WTC11 (cell line): ENCODE measurements around the gene SLIT3. TPM values are rescaled to one million over a fixed set of nuclear protein-coding genes. Genes with fewer than 3 reads are reported as not detected.

Experiments
- ATAC-seq: fragments of 200-7000 bp; cut with Tn5 transposase; 2 replicates; pipeline ENCODE4 v1.10.0; 2021; ENCODE audit warnings: mild to moderate bottlenecking, moderate library complexity
- CTCF ChIA-PET: fragments of 300-600 bp; sonication (Branson Sonifier 250); formaldehyde crosslinking; loops from one replicate; lab custom pipeline; 2021; ENCODE audit warnings: antibody characterized with exemption; lab: Charles Lee
- POLR2A ChIA-PET: fragments of 350-600 bp; sonication (Branson Sonifier 250); formaldehyde crosslinking; loops from one replicate; lab custom pipeline; 2021; ENCODE audit warnings: antibody characterized with exemption; lab: Charles Lee
- DNase-seq: peaks from one replicate; pipeline ENCODE4 v3.0.0; 2021; ENCODE audit warnings: low spot score
- H3K27ac Mint-ChIP-seq: 2 replicates; pipeline ENCODE4 v1.8.0; 2021; ENCODE audit warnings: mixed read lengths
- H3K27me3 Mint-ChIP-seq: 2 replicates; pipeline ENCODE4 v1.8.0; 2021; ENCODE audit warnings: low read depth, mild to moderate bottlenecking, moderate library complexity, mixed read lengths
- H3K36me3 Mint-ChIP-seq: 2 replicates; pipeline ENCODE4 v1.8.0; 2021; ENCODE audit warnings: mixed read lengths
- H3K4me1 Mint-ChIP-seq: 2 replicates; pipeline ENCODE4 v1.8.0; 2022; ENCODE audit warnings: mixed read lengths
- H3K4me3 Mint-ChIP-seq: 2 replicates; pipeline ENCODE4 v1.8.0; 2021; ENCODE audit warnings: mild to moderate bottlenecking, moderate library complexity, mixed read lengths
- H3K9me3 Mint-ChIP-seq: 2 replicates; pipeline ENCODE4 v1.8.0; 2021; ENCODE audit warnings: mixed read lengths
- ARID4B ChIP-seq: sonication (generic); formaldehyde crosslinking; IDR thresholded peaks from 2 replicates; pipeline ENCODE4 v1.8.0; 2023; ENCODE audit warnings: missing genetic modification reagents, mild to moderate bottlenecking, borderline replicate concordance
- CREB1 ChIP-seq: sonication (generic); formaldehyde crosslinking; IDR thresholded peaks from 2 replicates; pipeline ENCODE4 v1.8.0; 2023; ENCODE audit warnings: mild to moderate bottlenecking, missing genetic modification reagents
- CTCF ChIP-seq: fragments of 200-600 bp; IDR thresholded peaks from 2 replicates; pipeline ENCODE4 v1.8.0; 2022; ENCODE audit warnings: antibody characterized with exemption
- FOXP4 ChIP-seq: sonication (generic); formaldehyde crosslinking; IDR thresholded peaks from 2 replicates; pipeline ENCODE4 v1.8.0; 2022; ENCODE audit warnings: mild to moderate bottlenecking, missing genetic modification reagents
- GTF2I ChIP-seq: fragments of 250-450 bp; sonication (Bioruptor Pico); conservative IDR thresholded peaks from 2 replicates; pipeline ENCODE4 v1.4.0; 2021; ENCODE audit warnings: mild to moderate bottlenecking
- IRF2 ChIP-seq: sonication (generic); formaldehyde crosslinking; IDR thresholded peaks from 2 replicates; pipeline ENCODE4 v1.8.0; 2022; ENCODE audit warnings: low read depth, missing genetic modification reagents, borderline replicate concordance
- MYBL2 ChIP-seq: sonication (generic); formaldehyde crosslinking; IDR thresholded peaks from 2 replicates; pipeline ENCODE4 v1.8.1; 2023; ENCODE audit warnings: mild to moderate bottlenecking, moderate library complexity, missing genetic modification reagents
- SMAD4 ChIP-seq: sonication (generic); formaldehyde crosslinking; IDR thresholded peaks from 2 replicates; pipeline ENCODE4 v1.8.0; 2022; ENCODE audit warnings: mild to moderate bottlenecking, missing genetic modification reagents
- TEAD1 ChIP-seq: sonication (generic); formaldehyde crosslinking; IDR thresholded peaks from 2 replicates; pipeline ENCODE4 v1.8.0; 2022; ENCODE audit warnings: mild to moderate bottlenecking, missing genetic modification reagents
- ZBTB43 ChIP-seq: sonication (generic); formaldehyde crosslinking; IDR thresholded peaks from 2 replicates; pipeline ENCODE4 v1.8.1; 2023; ENCODE audit warnings: mild to moderate bottlenecking, missing genetic modification reagents
- ZNF121 ChIP-seq: sonication (generic); formaldehyde crosslinking; IDR thresholded peaks from 2 replicates; pipeline ENCODE4 v1.8.0; 2023; ENCODE audit warnings: missing genetic modification reagents
- ZNF138 ChIP-seq: sonication (generic); formaldehyde crosslinking; conservative IDR thresholded peaks from 2 replicates; pipeline ENCODE4 v1.8.1; 2022; ENCODE audit warnings: mild to moderate bottlenecking, moderate library complexity, missing genetic modification reagents
- ZNF219 ChIP-seq: sonication (generic); formaldehyde crosslinking; IDR thresholded peaks from 2 replicates; pipeline ENCODE4 v1.8.0; 2023; ENCODE audit warnings: missing genetic modification reagents, mild to moderate bottlenecking, borderline replicate concordance
- ZNF532 ChIP-seq: fragments of 250-450 bp; sonication (Bioruptor Pico); IDR thresholded peaks from 2 replicates; pipeline ENCODE4 v1.9.0; 2021; ENCODE audit warnings: mild to moderate bottlenecking, borderline replicate concordance
- ZSCAN18 ChIP-seq: fragments of 250-450 bp; sonication (Bioruptor Pico); IDR thresholded peaks from 2 replicates; pipeline ENCODE4 v2.1.2; 2022; ENCODE audit warnings: mild to moderate bottlenecking, moderate library complexity
- total RNA-seq: library from RNA; stranded (reverse); gene quantifications from 3 replicates; pipeline ENCODE4 v1.2.3, GENCODE V29; 2021

SLIT3 gene
- total RNA-seq, 1 experiment from 2014 or later: 1.9 TPM

GRCh38 chr5:168693883-168694282 is 607.1 kb downstream of the SLIT3 start:
- TF ChIP-seq SMAD4: no peak
- no peak for TF ChIP-seq ZBTB43 (CRISPR knock-in tag)
- no peak for TF ChIP-seq GTF2I
- TF ChIP-seq FOXP4 (CRISPR knock-in tag): no peak
- TF ChIP-seq CREB1: no peak
- TF ChIP-seq ZNF219 (CRISPR knock-in tag): no peak
- TF ChIP-seq ZSCAN18: no peak
- no peak for TF ChIP-seq IRF2
- TF ChIP-seq CTCF: no peak
- TF ChIP-seq ZNF532 (CRISPR knock-in tag): no peak
- no peak for TF ChIP-seq TEAD1 (CRISPR knock-in tag)
- H3K36me3 Mint-ChIP-seq: no peaks in the 10 kb centered on the region
- POLR2A ChIA-PET: no interaction called here
- H3K9me3 Mint-ChIP-seq: no peaks in the 10 kb centered on the region
- H3K27me3 Mint-ChIP-seq: no peaks in the 10 kb centered on the region; the same call in 1 of the 2 replicates
- no peaks in the 10 kb centered on the region for H3K4me1 Mint-ChIP-seq
- ATAC-seq (no peak), DNase-seq (no peak)
- no peak overlapping the region for H3K4me3 Mint-ChIP-seq
- CTCF ChIA-PET: no interaction called here
- H3K27ac Mint-ChIP-seq: no peak overlapping the region

GRCh38 chr5:168693297-168693696 is 607.6 kb downstream of the SLIT3 start:
- no peaks in the 10 kb centered on the region; the same call in 1 of the 2 replicates for H3K27me3 Mint-ChIP-seq
- ChIA-PET CTCF (interaction anchor here (0.7 kb wide), 1 partner anchor 12 kb away, joined by 3 read pairs; no protein-coding TSS in a partner anchor), POLR2A (no interaction called here)
- no peak overlapping the region for H3K4me3 Mint-ChIP-seq
- no peak overlapping the region for H3K27ac Mint-ChIP-seq
- ATAC-seq (no peak), DNase-seq (no peak)
- H3K36me3 Mint-ChIP-seq: no peaks in the 10 kb centered on the region
- no peaks in the 10 kb centered on the region for H3K9me3 Mint-ChIP-seq
- no peaks in the 10 kb centered on the region for H3K4me1 Mint-ChIP-seq
- TF ChIP-seq ZNF121 (CRISPR knock-in tag) (no peak), ZNF138 (CRISPR knock-in tag) (no peak), MYBL2 (no peak), ARID4B (CRISPR knock-in tag) (no peak), ZNF532 (CRISPR knock-in tag) (no peak)
